H1 (cell line): Measurements from ENCODE around the gene TNFRSF13B.

Source experiments
- BCL11A ChIP-seq, 2 experiments: IDR thresholded peaks; one replicate each; pipeline ENCODE4 v1.6.1; 2011; ENCODE audit warnings: low read depth in 2 of 2, low read length in 2 of 2, mild to moderate bottlenecking in 2 of 2
- CHD2 ChIP-seq: IDR thresholded peaks from 2 replicates; pipeline ENCODE4 v1.6.1; 2012; ENCODE audit warnings: low read length, improper control_type of control experiment
- EGR1 ChIP-seq: IDR thresholded peaks from 2 replicates; pipeline ENCODE4 v1.6.1; 2011; ENCODE audit warnings: low read depth, low read length, borderline replicate concordance
- GABPA ChIP-seq: IDR thresholded peaks from 2 replicates; pipeline ENCODE4 v1.6.1; 2011; ENCODE audit warnings: mild to moderate bottlenecking, low read length, moderate library complexity, borderline replicate concordance; ENCODE audit not compliant: insufficient read depth
- HDAC2 ChIP-seq, 2 experiments: fragments of 300-600 bp in 1 of 2; sonication (generic) in 1 of 2; IDR thresholded peaks; 2 replicates each; pipeline ENCODE4 v1.6.1; 2011 to 2012; ENCODE audit warnings: low read depth in 2 of 2, low read length in 2 of 2, mild to moderate bottlenecking in 2 of 2, moderate library complexity in 2 of 2, borderline replicate concordance in 1 of 2, inconsistent platforms in 1 of 2
- JUN ChIP-seq: IDR thresholded peaks from 2 replicates; pipeline ENCODE4 v1.6.1; 2011; ENCODE audit warnings: low read depth, mild to moderate bottlenecking, improper control_type of control experiment, low read length
- POLR2A ChIP-seq, 2 experiments: IDR thresholded peaks; 1 replicate in 1 of 2; 2 replicates in 1 of 2; pipeline ENCODE4 v1.6.1; 2011; ENCODE audit warnings: low read depth in 2 of 2, low read length in 2 of 2, mild to moderate bottlenecking in 2 of 2; ENCODE audit errors: control extremely low read depth in 1 of 2
- POLR2AphosphoS5 ChIP-seq: IDR thresholded peaks from 2 replicates; pipeline ENCODE4 v1.6.1; 2011; ENCODE audit warnings: low read depth, low read length
- SP1 ChIP-seq: IDR thresholded peaks from 2 replicates; pipeline ENCODE4 v1.6.1; 2011; ENCODE audit warnings: low read depth, low read length
- SRF ChIP-seq: IDR thresholded peaks from 2 replicates; pipeline ENCODE4 v1.6.1; 2011; ENCODE audit warnings: mild to moderate bottlenecking, low read depth, low read length, moderate library complexity
- TBP ChIP-seq: IDR thresholded peaks from 2 replicates; pipeline ENCODE4 v1.6.1; 2011; ENCODE audit warnings: low read depth, low read length, improper control_type of control experiment
- TF ChIP-seq, protein P1 (sequence below), 3 experiments: IDR thresholded peaks; 1 replicate in 2 of 3; 2 replicates in 1 of 3; pipeline versions ENCODE4 v1.5.1 to v1.6.1; 2011; ENCODE audit warnings: low read length in 3 of 3, mild to moderate bottlenecking in 3 of 3, inconsistent platforms in 2 of 3, low read depth in 1 of 3, moderate library complexity in 1 of 3; ENCODE audit not compliant: insufficient read depth in 1 of 3; ENCODE audit errors: control extremely low read depth in 1 of 3
- TF ChIP-seq, protein P2 (sequence below): IDR thresholded peaks from 2 replicates; pipeline ENCODE4 v1.6.1; 2012; ENCODE audit warnings: inconsistent platforms

DNA sequence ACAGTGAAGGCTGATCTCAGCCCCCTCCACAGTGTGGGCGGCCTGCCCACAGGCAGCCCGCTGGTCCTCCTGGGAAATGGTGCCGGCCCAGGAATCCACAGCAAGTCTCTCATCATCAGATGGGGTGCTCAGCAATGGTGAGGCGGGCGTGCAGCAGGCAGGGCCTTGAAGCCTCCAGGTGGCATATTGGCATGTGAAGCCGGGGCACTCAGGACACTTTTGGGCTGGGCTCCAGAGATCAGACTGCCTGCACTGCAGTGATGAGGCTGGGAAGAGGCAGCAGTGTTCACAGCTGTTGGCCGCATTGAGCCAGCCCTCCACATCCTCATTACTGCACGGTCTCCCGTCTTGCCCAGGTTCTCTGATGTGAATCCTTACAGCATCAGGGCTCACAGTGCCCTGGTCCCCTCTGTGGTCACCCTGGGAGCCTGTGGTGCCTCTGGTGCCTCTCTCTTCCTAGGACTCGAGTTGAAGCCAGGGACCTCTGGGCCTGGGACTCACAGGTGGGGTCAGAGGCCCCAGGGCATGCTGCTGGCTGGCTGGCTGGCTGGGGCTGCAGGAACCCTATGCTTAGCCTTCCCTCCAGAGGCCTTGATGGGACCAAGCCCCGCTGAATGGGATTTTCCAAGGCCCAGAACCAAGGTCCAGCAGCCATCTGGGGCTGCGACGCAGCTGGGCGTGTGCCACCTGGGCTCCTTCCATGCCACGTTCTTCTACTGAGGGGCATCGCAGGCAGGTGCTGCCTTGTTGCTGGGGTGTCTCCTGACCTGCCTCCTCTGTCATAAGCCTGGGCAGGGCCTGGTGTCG is 48.6 kb downstream of the TNFRSF13B start:
- TF ChIP-seq EGR1 (no peak), HDAC2 (IDR thresholded peaks at IDR 0.05; ENCODE audit: borderline replicate concordance in 1 of 2, low read depth in 2 of 2, low read length in 2 of 2) (no peak), SP1 (no peak), POLR2A (IDR thresholded peaks at IDR 0.05; ENCODE audit: control extremely low read depth in 1 of 2, low read depth in 2 of 2, low read length in 2 of 2) (no peak), SRF (no peak), TBP (no peak), JUN (no peak), GABPA (no peak), BCL11A (IDR thresholded peaks at IDR 0.05; ENCODE audit: low read depth in 2 of 2, low read length in 2 of 2) (no peak), POLR2AphosphoS5 (no peak), CHD2 (no peak)
- TF ChIP-seq, protein P1, sequence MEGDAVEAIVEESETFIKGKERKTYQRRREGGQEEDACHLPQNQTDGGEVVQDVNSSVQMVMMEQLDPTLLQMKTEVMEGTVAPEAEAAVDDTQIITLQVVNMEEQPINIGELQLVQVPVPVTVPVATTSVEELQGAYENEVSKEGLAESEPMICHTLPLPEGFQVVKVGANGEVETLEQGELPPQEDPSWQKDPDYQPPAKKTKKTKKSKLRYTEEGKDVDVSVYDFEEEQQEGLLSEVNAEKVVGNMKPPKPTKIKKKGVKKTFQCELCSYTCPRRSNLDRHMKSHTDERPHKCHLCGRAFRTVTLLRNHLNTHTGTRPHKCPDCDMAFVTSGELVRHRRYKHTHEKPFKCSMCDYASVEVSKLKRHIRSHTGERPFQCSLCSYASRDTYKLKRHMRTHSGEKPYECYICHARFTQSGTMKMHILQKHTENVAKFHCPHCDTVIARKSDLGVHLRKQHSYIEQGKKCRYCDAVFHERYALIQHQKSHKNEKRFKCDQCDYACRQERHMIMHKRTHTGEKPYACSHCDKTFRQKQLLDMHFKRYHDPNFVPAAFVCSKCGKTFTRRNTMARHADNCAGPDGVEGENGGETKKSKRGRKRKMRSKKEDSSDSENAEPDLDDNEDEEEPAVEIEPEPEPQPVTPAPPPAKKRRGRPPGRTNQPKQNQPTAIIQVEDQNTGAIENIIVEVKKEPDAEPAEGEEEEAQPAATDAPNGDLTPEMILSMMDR (IDR thresholded peaks at IDR 0.05; ENCODE audit: control extremely low read depth in 1 of 3, insufficient read depth in 1 of 3, low read depth in 1 of 3, low read length in 3 of 3), result no peak
- TF ChIP-seq, protein P2, sequence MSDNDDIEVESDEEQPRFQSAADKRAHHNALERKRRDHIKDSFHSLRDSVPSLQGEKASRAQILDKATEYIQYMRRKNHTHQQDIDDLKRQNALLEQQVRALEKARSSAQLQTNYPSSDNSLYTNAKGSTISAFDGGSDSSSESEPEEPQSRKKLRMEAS, result no peak
